Central memory CD8-positive, alpha-beta T cell (primary cell): ENCODE measurements around the gene RAB3B.
"Not testable (repeated sequence)": the region's sequence is repeated elsewhere in the genome, so short reads cannot be mapped to it uniquely, and the experiment has no call there.

ENCODE experiments used
- ATAC-seq: fragments of 150-1000 bp; cut with Tn5 transposase; replicated peaks from 2 replicates; pipeline ENCODE4 v1.10.0; 2022; ENCODE audit warnings: mild to moderate bottlenecking, moderate FRiP score, moderate number of reproducible peaks; ENCODE audit not compliant: poor library complexity, severe bottlenecking; ENCODE audit errors: extremely low read depth
- DNase-seq, 2 donors: peaks; one replicate each; pipeline ENCODE4 v3.0.0; 2021; ENCODE audit warnings: low spot score in 2 of 2
- H3K27ac Mint-ChIP-seq: one replicate; pipeline ENCODE4 v1.8.0; 2022; ENCODE audit warnings: low read depth, mild to moderate bottlenecking, moderate library complexity, mixed read lengths
- H3K27me3 Mint-ChIP-seq: one replicate; pipeline ENCODE4 v1.8.0; 2022; ENCODE audit warnings: mixed read lengths
- H3K36me3 Mint-ChIP-seq: one replicate; pipeline ENCODE4 v1.8.0; 2022; ENCODE audit warnings: mild to moderate bottlenecking, moderate library complexity, mixed read lengths; ENCODE audit not compliant: insufficient read depth
- H3K4me1 Mint-ChIP-seq: one replicate; pipeline ENCODE4 v1.8.0; 2022; ENCODE audit warnings: mixed read lengths
- H3K4me3 Mint-ChIP-seq: one replicate; pipeline ENCODE4 v1.8.0; 2022; ENCODE audit warnings: mild to moderate bottlenecking, moderate library complexity, mixed read lengths
- H3K9me3 Mint-ChIP-seq: one replicate; pipeline ENCODE4 v1.8.0; 2022; ENCODE audit warnings: mixed read lengths

Gene RAB3B

DNA sequence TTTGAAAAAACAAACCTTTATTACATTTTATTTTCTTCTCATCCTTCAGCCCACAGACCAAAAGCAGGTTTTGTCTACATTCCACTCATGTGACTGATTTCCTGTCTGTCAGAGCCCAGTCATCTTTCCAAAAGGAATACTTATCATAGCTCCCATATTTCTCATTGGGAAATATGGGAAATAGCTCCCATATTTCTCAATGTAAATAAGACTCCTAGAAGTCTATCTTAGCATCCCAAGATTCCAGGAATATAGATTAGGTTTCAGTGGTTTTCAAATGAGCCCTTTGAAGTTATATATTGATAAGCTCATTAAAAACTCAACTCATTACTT lies 92.8 kb downstream of the RAB3B start:
- Mint-ChIP-seq H3K36me3 (no peaks in the 10 kb centered on the region), H3K4me1 (no peaks in the 10 kb centered on the region), H3K9me3 (no peaks in the 10 kb centered on the region), H3K27me3 (peaks cover 82% of the 10 kb centered on the region), H3K4me3 (no peak overlapping the region), H3K27ac (no peak overlapping the region)
- DNase-seq (no peak), ATAC-seq (no peak)

GRCh38 chr1:51894748-51895147 lies 95.8 kb downstream of the RAB3B start:
- H3K27ac Mint-ChIP-seq, H3K36me3 Mint-ChIP-seq, ATAC-seq, DNase-seq, H3K9me3 Mint-ChIP-seq, H3K4me3 Mint-ChIP-seq, H3K4me1 Mint-ChIP-seq: not testable (repeated sequence)
- H3K27me3 Mint-ChIP-seq: peaks cover 98% of the 10 kb centered on the region

DNA sequence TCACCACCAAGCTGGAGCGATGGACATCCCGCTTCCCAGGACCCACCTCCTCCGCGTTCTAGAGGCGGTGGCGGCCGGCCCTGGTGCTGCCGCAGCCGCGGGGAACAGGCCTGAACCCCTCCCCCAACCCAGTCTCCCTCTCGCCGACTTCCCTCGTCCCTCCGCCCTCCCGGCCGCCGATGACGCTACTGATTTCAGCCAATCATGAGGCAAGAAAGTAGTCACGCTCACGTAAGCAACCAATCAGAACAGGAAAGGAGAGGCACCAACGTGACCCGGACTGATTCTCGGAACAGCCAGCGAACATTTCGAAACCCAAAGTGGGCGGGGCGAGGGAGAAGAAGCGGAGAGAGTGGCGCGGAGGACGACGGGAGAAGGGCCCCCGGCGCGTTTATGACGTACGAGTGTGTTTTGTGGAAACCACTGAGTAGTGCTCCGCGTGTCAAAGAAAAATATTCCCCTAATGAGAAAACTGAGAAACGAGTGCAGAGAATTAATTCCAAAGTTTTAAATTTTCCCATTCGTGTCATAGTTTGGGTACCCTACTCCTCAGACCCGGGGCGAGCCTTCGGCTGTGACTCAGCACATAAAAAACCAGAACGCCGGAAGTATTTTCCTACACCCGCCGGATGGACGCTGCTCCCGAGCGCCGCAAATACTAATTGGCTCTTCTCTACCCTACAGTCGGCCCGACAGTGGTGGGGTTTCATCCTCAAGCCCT lies 111.7 kb downstream of the RAB3B start, which contains the start of gene NRDC:
TSS of gene NRDC (minus strand) at position 112 of the 721 bp plus-strand sequence. CDS start 112 bp downstream, outside the sequence.
- H3K27me3 Mint-ChIP-seq: peaks cover 31% of the 10 kb centered on the region
- no peak within 1 kb of the TSS for H3K4me3 Mint-ChIP-seq
- H3K36me3 Mint-ChIP-seq: peaks cover 9% of the 10 kb centered on the region
- peak; percentile 96 for ATAC-seq
- H3K27ac Mint-ChIP-seq: no peak within 1 kb of the TSS
- peak; percentile 97 to 100 for DNase-seq
- H3K9me3 Mint-ChIP-seq: no peaks in the 10 kb centered on the region
- H3K4me1 Mint-ChIP-seq: peaks cover 18% of the 10 kb centered on the region

DNA sequence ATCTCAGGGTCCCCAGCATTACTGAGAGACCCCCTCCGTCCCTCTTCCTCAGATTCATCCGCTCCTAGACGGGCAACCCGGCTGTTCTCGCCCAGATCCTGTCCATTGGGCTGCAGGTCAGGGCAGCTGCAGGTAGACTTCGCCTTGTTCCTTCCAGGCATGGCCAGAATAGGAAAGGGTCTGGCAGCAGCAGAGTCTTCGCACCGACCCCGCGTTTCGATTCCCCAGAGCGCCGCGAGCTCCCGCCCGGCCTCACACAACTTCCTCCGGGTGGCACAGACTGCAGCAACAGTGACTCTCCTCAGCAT lies 112.2 kb downstream of the RAB3B start:
- H3K27ac Mint-ChIP-seq: no peak overlapping the region
- H3K9me3 Mint-ChIP-seq: no peaks in the 10 kb centered on the region
- no peak overlapping the region for H3K4me3 Mint-ChIP-seq
- peaks cover 26% of the 10 kb centered on the region for H3K27me3 Mint-ChIP-seq
- H3K36me3 Mint-ChIP-seq: peaks cover 11% of the 10 kb centered on the region
- ATAC-seq (no peak), DNase-seq (no peak)
- H3K4me1 Mint-ChIP-seq: peaks cover 18% of the 10 kb centered on the region

- peaks cover 11% of the 10 kb centered on the region for H3K36me3 Mint-ChIP-seq
- H3K4me3 Mint-ChIP-seq: no peak overlapping the region
- H3K4me1 Mint-ChIP-seq: peaks cover 18% of the 10 kb centered on the region
- H3K9me3 Mint-ChIP-seq: no peaks in the 10 kb centered on the region
- no peak for ATAC-seq
- H3K27me3 Mint-ChIP-seq: peaks cover 21% of the 10 kb centered on the region
- no peak overlapping the region for H3K27ac Mint-ChIP-seq
- peak in 1 of 2 donors; percentile 11 for DNase-seq
Observed at GRCh38 chr1:51877434-51878307, 112.8 kb downstream of the RAB3B start.

GRCh38 chr1:51875836-51876235 lies 114.7 kb downstream of the RAB3B start:
- peak overlapping the region; percentile 41 for H3K4me3 Mint-ChIP-seq
- H3K9me3 Mint-ChIP-seq: no peaks in the 10 kb centered on the region
- ATAC-seq (no peak), DNase-seq (no peak)
- H3K36me3 Mint-ChIP-seq: peaks cover 11% of the 10 kb centered on the region
- peaks cover 5% of the 10 kb centered on the region for H3K27me3 Mint-ChIP-seq
- H3K27ac Mint-ChIP-seq: no peak overlapping the region
- peaks cover 34% of the 10 kb centered on the region for H3K4me1 Mint-ChIP-seq

GRCh38 chr1:51875291-51875772 lies 115.2 kb downstream of the RAB3B start:
- DNase-seq (no peak), ATAC-seq (no peak)
- Mint-ChIP-seq H3K27me3 (peaks cover under 1% of the 10 kb centered on the region), H3K27ac (no peak overlapping the region), H3K4me1 (peaks cover 39% of the 10 kb centered on the region), H3K36me3 (peaks cover 13% of the 10 kb centered on the region), H3K4me3 (peak overlapping the region; percentile 41), H3K9me3 (no peaks in the 10 kb centered on the region)

DNA sequence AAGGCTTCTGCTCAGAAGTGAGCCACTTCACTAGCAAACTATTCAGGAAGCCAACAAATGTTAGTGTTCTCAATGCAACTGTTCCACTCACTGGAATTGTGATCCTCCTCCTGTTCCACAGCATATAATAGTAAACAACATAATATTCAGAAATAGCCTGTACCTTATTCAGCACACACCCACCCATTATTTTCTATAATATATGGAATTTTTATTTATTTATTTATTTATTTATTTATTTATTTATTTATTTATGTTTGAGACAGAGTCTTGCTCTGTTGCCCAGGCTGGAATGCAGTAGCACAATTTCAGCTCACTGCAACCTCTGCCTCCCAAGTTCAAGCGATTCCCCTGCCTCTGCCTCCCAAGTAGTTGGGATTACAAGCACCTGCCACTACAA lies 117.2 kb downstream of the RAB3B start:
- H3K27me3 Mint-ChIP-seq, DNase-seq, H3K27ac Mint-ChIP-seq, ATAC-seq, H3K4me3 Mint-ChIP-seq, H3K9me3 Mint-ChIP-seq: not testable (repeated sequence)
- H3K36me3 Mint-ChIP-seq: peaks cover 16% of the 10 kb centered on the region
- peaks cover 45% of the 10 kb centered on the region for H3K4me1 Mint-ChIP-seq

DNA sequence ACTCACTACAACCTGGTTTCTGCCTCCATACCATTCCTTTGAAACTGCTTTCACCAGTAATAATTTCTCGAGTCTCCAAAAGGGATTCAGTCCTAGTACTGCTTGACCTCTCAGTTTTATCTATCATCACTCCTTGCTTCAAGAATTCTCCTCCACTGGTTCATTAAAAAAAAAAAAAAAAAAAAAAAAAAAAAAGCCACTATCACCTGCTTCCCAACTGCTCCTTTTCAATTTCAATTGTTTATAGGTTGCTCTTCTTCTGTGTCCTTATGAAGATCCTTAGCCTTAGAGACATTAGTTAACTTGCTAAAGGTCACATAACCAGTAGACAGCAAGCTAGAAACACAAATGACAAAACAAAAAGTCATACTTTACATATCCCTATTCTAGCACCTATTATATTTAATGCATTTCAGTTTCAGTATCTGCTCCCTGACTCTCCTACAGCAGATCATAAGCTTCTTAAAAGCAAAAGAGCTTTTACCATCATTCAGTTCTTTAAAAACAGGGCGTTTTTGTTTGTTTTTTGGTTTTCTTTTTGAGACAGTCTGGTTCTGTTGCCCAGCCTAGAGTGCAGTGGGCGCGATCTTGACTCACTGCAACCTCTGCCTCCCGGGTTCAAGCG lies 119.0 kb downstream of the RAB3B start:
- no peaks in the 10 kb centered on the region for H3K27me3 Mint-ChIP-seq
- no peak for DNase-seq
- peak overlapping the region; percentile 43 for H3K27ac Mint-ChIP-seq
- H3K4me3 Mint-ChIP-seq: peak overlapping the region; percentile 31
- no peak for ATAC-seq
- H3K36me3 Mint-ChIP-seq: peaks cover 13% of the 10 kb centered on the region
- H3K4me1 Mint-ChIP-seq: peaks cover 61% of the 10 kb centered on the region
- no peaks in the 10 kb centered on the region for H3K9me3 Mint-ChIP-seq

DNA sequence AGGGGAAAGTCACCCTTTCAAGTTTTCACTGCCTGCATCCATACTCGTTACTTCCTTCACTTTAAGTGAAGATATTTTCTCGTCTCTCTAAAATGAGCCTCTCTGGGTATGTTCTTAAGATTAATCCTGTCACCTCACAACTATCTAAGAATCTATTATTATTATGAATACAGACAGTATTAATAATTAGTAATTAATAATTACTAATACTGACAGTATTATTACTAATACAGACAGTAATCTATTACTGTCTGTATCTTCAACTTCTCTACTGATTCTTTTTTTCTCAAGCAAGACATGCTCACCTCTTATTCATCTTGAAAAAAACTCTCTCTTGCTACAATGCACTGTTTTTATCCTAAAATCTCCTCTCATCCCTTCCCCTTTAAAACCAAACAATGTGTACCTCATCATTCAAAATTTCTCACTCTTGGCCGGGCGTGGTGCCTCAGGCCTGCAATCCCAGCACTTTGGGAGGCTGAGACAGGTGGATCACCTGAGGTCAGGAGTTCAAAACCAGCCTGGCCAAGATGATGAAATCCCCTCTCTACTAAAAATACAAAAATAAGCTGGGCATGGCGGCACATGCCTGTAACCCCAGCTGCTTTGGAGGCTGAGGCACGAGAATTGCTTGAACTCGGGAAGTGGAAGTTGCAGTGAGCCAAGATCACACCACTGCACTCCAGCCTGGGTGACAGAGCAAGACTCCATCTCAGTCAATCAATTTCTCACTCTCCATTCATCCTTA lies 119.7 kb downstream of the RAB3B start:
- no peaks in the 10 kb centered on the region for H3K27me3 Mint-ChIP-seq

DNA sequence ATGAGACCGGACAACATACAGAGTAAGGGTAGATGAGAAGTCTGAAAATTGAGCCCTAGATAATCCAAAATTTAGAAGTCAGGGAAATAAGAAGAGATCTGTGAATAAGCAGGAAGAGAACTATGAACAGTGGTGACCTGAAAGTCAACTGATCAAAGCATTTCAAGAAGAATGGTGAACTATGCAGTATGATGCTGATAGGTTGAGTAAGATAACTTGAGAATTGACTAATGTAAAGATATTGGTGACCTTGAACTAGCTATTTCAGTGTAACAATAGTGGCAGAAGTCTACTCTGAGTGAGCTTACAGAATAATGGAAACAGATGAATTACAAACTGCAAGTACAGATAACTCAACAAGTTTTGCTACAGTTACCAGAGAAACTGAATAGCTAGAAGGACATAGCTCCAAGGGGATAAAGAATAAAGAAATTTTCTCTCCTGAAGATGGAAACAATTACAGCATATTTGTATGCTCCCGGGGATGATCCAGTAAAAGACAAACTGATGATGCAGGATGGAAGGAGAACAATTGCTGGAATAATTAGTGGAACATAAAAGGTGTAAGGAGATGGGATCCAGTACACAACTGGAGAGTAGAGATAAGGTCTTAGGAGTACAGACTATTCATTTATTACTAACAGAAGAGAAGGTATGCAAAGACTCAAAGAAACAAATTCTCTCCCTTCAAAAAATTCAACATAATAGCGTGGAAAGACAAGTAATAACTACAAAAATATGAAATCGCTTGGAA lies 122.8 kb downstream of the RAB3B start:
- Mint-ChIP-seq H3K27ac (peak overlapping the region; percentile 30), H3K4me3 (peak overlapping the region; percentile 6), H3K4me1 (peaks cover 52% of the 10 kb centered on the region), H3K36me3 (peaks cover 11% of the 10 kb centered on the region), H3K27me3 (no peaks in the 10 kb centered on the region), H3K9me3 (no peaks in the 10 kb centered on the region)
- ATAC-seq: no peak
- no peak for DNase-seq

More for the DNA sequence above, 119.7 kb downstream of the RAB3B start:
- H3K36me3 Mint-ChIP-seq: peaks cover 14% of the 10 kb centered on the region
- peaks cover 60% of the 10 kb centered on the region for H3K4me1 Mint-ChIP-seq
- no peaks in the 10 kb centered on the region for H3K9me3 Mint-ChIP-seq
- peak overlapping the region; percentile 31 for H3K4me3 Mint-ChIP-seq
- DNase-seq (no peak), ATAC-seq (no peak)
- peak overlapping the region; percentile 43 for H3K27ac Mint-ChIP-seq
